Stimulated activated CD4-positive, alpha-beta T cell treated with anti-CD3 and anti-CD28 coated beads, Interleukin-12 subunit alpha, Interleukin-12 subunit beta, amount 100 ng/mL, for 24 hours (primary cell): ENCODE results near the gene SEMA4D.

Experiments
- DNase-seq, 2 experiments: peaks; one replicate each; pipeline ENCODE4 v3.0.0-alpha.2; 2020; ENCODE audit warnings: low read depth in 2 of 2

Gene SEMA4D

GRCh38 chr9:89497978-89498851 is at the start of gene SEMA4D:
TSS of gene SEMA4D (minus strand) at chr9:89498113. CDS start at chr9:89405456, 92,657 bp downstream.
- peak; percentile 60 to 76 for DNase-seq

GRCh38 chr9:89547000-89547399 is 49.1 kb upstream of the SEMA4D start:
- DNase-seq = no peak

GRCh38 chr9:89544279-89544661 is 46.4 kb upstream of the SEMA4D start:
- DNase-seq = no peak

- DNase-seq = no peak
Measured at GRCh38 chr9:89543621-89544278, 45.8 kb upstream of the SEMA4D start.

GRCh38 chr9:89543111-89543510 is 45.2 kb upstream of the SEMA4D start:
- no peak for DNase-seq

GRCh38 chr9:89542401-89543021 is 44.6 kb upstream of the SEMA4D start:
- no peak for DNase-seq

GRCh38 chr9:89541798-89542197 is 43.9 kb upstream of the SEMA4D start:
- DNase-seq = no peak

GRCh38 chr9:89539374-89539773 is 41.5 kb upstream of the SEMA4D start:
- no peak for DNase-seq

GRCh38 chr9:89538871-89539270 is 41.0 kb upstream of the SEMA4D start:
- DNase-seq = no peak

- DNase-seq = no peak
Measured at GRCh38 chr9:89537166-89537565, 39.3 kb upstream of the SEMA4D start.

GRCh38 chr9:89536600-89536999 is 38.7 kb upstream of the SEMA4D start:
- DNase-seq = no peak

GRCh38 chr9:89536145-89536574 is 38.2 kb upstream of the SEMA4D start:
- DNase-seq = no peak

GRCh38 chr9:89535461-89535860 is 37.5 kb upstream of the SEMA4D start:
- DNase-seq = no peak

- DNase-seq = no peak
Measured at GRCh38 chr9:89534515-89535287, 36.8 kb upstream of the SEMA4D start.

GRCh38 chr9:89533411-89534095 is 35.6 kb upstream of the SEMA4D start:
- DNase-seq = no peak

- no peak for DNase-seq
Measured at GRCh38 chr9:89532944-89533343, 35.0 kb upstream of the SEMA4D start.

- DNase-seq = peak in 1 of 2 experiments; percentile 30
Measured at GRCh38 chr9:89532478-89532877, 34.6 kb upstream of the SEMA4D start.

- DNase-seq = no peak
Measured at GRCh38 chr9:89531766-89532165, 33.9 kb upstream of the SEMA4D start.

GRCh38 chr9:89530726-89531125 is 32.8 kb upstream of the SEMA4D start:
- DNase-seq = no peak

GRCh38 chr9:89529243-89530035 is 31.5 kb upstream of the SEMA4D start:
- no peak for DNase-seq
